ENCODE data around the gene CPTP.

DNA sequence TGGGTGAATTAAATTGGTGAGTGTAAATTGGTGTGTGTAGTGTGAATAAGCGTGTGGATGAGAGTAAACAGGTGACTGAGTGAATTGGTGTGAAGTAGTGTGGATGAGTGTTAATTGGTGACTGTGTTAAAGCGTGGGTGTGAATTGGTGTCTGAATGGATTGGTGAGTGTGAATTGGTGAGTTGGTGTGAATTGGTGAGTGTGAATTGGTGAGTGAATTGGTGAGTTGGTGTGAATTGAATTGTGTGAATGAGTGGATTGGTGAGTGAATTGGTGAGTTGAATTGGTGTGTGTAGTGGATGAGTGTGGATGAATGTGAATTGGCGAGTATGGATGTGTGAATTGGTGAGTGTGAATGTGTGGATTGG lies 42.1 kb downstream of the CPTP start:
- TF ChIP-seq YY1 (IDR thresholded peaks at IDR 0.05; ENCODE audit: insufficient read depth, insufficient read length) (no peak), ZNF274 (IDR thresholded peaks at IDR 0.05; ENCODE audit: low read depth, low read length) (no peak), SUZ12 (IDR thresholded peaks at IDR 0.05; ENCODE audit: extremely low read depth, insufficient read depth, insufficient read length) (no peak)
